Measurements from ENCODE around the gene ISOC2.

ISOC2 gene

DNA sequence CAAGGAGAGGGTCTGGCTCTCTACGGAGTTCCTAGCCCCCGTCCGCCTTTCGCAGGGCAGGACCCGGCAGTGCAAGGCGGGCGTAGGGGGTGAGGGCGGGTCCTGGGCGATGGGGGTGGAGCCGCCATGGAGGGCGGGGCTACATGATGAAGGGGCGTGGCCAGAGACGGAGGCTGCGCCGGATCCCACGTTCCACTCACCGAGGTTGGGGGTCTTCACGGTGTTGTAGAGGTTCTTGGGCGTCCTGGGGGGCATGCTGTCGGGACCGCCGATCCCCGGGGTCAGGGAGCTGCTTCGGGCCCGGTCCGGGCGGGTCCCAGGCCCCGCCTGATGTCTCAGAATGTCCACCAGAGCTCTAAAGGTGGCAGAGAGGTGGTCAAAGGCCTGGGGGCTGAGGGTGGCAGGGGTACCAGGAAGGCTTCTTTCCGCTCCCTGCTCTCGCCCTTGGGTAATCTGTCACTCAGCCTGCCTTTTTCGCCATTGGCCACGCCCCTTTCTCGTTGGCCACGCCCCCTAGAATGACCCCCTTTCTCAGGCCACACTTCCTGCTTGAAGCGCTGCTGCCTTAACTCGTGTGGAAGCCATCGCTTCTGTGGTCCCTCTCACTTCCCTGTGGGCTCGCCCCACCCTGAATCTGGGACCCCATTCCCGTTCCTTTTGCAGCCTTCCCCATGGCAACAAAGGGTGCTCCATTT lies 20.9 kb downstream of the ISOC2 start:
- Histone ChIP-seq H3K27me3 (ENCODE audit: insufficient read depth, low read length, poor library complexity, severe bottlenecking) (no peaks in the 10 kb centered on the region), H3K9ac (ENCODE audit: low read depth, low read length, poor library complexity, severe bottlenecking) (no peak overlapping the region), H3K79me2 (ENCODE audit: insufficient read depth, low read length) (no peaks in the 10 kb centered on the region), H3K4me2 (ENCODE audit: low read depth, low read length, poor library complexity, severe bottlenecking) (no peak overlapping the region), H3K9me2 (replicated peaks; ENCODE audit: low read depth, low read length) (no peaks in the 10 kb centered on the region), H3K36me3 (ENCODE audit: insufficient read depth, low read length) (no peaks in the 10 kb centered on the region), H2AFZ (ENCODE audit: low read length) (no peak overlapping the region), H3K4me3 (ENCODE audit: low read length, poor library complexity, severe bottlenecking) (no peak overlapping the region), H3K4me1 (ENCODE audit: insufficient read depth, low read length, poor library complexity, severe bottlenecking) (no peaks in the 10 kb centered on the region), H4K20me1 (ENCODE audit: insufficient read depth, low read length, poor library complexity, severe bottlenecking) (no peaks in the 10 kb centered on the region), H3F3A (ENCODE audit: low read depth) (no peaks in the 10 kb centered on the region), H3K9me3 (ENCODE audit: insufficient read depth, low read depth, low read length) (no peaks in the 10 kb centered on the region)
- no peak for TF ChIP-seq EZH2phosphoT487 (IDR thresholded peaks at IDR 0.05; ENCODE audit: borderline replicate concordance)

DNA sequence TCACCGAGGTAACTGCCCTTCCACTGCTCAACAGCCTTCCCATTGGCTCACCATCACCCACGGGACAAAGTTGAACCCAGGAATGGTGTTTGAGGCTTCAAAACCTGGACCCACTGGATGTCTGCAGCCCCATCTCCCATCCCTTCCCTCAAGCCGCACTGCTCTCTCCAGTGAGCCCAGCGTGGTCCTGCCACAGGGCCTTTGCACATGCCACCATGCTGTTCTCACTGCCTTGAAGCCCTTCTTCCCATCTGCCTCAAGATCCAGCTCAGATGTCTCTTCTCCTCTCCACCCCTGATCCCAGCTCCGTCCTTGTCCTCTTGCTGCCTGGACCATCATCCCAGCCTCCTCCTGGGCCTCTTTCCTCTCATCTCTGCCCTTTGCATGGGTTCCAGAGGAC lies 22.4 kb downstream of the ISOC2 start:
- Histone ChIP-seq H3K4me1 (ENCODE audit: insufficient read depth, low read length, poor library complexity, severe bottlenecking) (no peaks in the 10 kb centered on the region), H3K36me3 (ENCODE audit: insufficient read depth, low read length) (no peaks in the 10 kb centered on the region), H3K27me3 (ENCODE audit: insufficient read depth, low read length, poor library complexity, severe bottlenecking) (no peaks in the 10 kb centered on the region), H2AFZ (ENCODE audit: low read length) (no peak overlapping the region), H3K9me3 (ENCODE audit: insufficient read depth, low read depth, low read length) (no peaks in the 10 kb centered on the region), H4K20me1 (ENCODE audit: insufficient read depth, low read length, poor library complexity, severe bottlenecking) (no peaks in the 10 kb centered on the region), H3F3A (ENCODE audit: low read depth) (no peaks in the 10 kb centered on the region), H3K9ac (ENCODE audit: low read depth, low read length, poor library complexity, severe bottlenecking) (no peak overlapping the region), H3K9me2 (replicated peaks; ENCODE audit: low read depth, low read length) (no peaks in the 10 kb centered on the region), H3K79me2 (ENCODE audit: insufficient read depth, low read length) (no peaks in the 10 kb centered on the region), H3K4me2 (ENCODE audit: low read depth, low read length, poor library complexity, severe bottlenecking) (no peak overlapping the region), H3K4me3 (ENCODE audit: low read length, poor library complexity, severe bottlenecking) (no peak overlapping the region)
- TF ChIP-seq, protein P1, sequence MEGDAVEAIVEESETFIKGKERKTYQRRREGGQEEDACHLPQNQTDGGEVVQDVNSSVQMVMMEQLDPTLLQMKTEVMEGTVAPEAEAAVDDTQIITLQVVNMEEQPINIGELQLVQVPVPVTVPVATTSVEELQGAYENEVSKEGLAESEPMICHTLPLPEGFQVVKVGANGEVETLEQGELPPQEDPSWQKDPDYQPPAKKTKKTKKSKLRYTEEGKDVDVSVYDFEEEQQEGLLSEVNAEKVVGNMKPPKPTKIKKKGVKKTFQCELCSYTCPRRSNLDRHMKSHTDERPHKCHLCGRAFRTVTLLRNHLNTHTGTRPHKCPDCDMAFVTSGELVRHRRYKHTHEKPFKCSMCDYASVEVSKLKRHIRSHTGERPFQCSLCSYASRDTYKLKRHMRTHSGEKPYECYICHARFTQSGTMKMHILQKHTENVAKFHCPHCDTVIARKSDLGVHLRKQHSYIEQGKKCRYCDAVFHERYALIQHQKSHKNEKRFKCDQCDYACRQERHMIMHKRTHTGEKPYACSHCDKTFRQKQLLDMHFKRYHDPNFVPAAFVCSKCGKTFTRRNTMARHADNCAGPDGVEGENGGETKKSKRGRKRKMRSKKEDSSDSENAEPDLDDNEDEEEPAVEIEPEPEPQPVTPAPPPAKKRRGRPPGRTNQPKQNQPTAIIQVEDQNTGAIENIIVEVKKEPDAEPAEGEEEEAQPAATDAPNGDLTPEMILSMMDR (conservative IDR thresholded peaks at IDR 0.05; ENCODE audit: low read length) = no peak
- no peak for TF ChIP-seq EZH2phosphoT487 (IDR thresholded peaks at IDR 0.05; ENCODE audit: borderline replicate concordance)

DNA sequence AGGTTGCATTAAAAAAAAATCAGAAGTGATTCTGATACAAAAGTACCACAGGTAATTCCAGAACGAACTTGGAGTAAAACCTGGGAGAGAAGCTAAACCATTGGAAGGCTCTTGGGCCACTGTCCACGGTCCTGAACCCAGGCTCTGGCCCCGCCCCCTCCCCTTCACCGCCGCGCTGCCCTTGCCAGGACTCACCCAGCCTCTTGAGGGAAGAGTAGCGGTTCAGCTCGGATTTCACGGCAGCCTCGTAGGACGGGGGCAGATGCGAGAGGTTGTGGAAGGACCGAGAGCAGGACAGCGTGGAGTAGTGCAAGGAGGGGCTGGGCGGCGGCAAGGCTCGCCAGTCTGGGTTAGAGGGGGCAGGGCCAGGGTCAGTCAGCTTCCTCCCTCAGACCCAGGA lies 24.0 kb downstream of the ISOC2 start:
- Histone ChIP-seq H4K20me1 (ENCODE audit: insufficient read depth, low read length, poor library complexity, severe bottlenecking) (no peaks in the 10 kb centered on the region), H3K36me3 (ENCODE audit: insufficient read depth, low read length) (no peaks in the 10 kb centered on the region), H2AFZ (ENCODE audit: low read length) (no peak overlapping the region), H3K9me2 (replicated peaks; ENCODE audit: low read depth, low read length) (no peaks in the 10 kb centered on the region), H3F3A (ENCODE audit: low read depth) (no peaks in the 10 kb centered on the region), H3K4me1 (ENCODE audit: insufficient read depth, low read length, poor library complexity, severe bottlenecking) (no peaks in the 10 kb centered on the region), H3K9ac (ENCODE audit: low read depth, low read length, poor library complexity, severe bottlenecking) (no peak overlapping the region), H3K27me3 (ENCODE audit: insufficient read depth, low read length, poor library complexity, severe bottlenecking) (no peaks in the 10 kb centered on the region), H3K4me2 (ENCODE audit: low read depth, low read length, poor library complexity, severe bottlenecking) (no peak overlapping the region), H3K79me2 (ENCODE audit: insufficient read depth, low read length) (no peaks in the 10 kb centered on the region), H3K9me3 (ENCODE audit: insufficient read depth, low read depth, low read length) (no peaks in the 10 kb centered on the region), H3K4me3 (ENCODE audit: low read length, poor library complexity, severe bottlenecking) (no peak overlapping the region)
- TF ChIP-seq, protein P1 (conservative IDR thresholded peaks at IDR 0.05; ENCODE audit: low read length) = no peak
- TF ChIP-seq EZH2phosphoT487 (IDR thresholded peaks at IDR 0.05; ENCODE audit: borderline replicate concordance) = no peak

- Histone ChIP-seq H3K4me3 (ENCODE audit: low read length, poor library complexity, severe bottlenecking) (no peak overlapping the region), H3F3A (ENCODE audit: low read depth) (no peaks in the 10 kb centered on the region), H3K79me2 (ENCODE audit: insufficient read depth, low read length) (no peaks in the 10 kb centered on the region), H3K36me3 (ENCODE audit: insufficient read depth, low read length) (no peaks in the 10 kb centered on the region), H3K9me3 (ENCODE audit: insufficient read depth, low read depth, low read length) (no peaks in the 10 kb centered on the region), H3K4me2 (ENCODE audit: low read depth, low read length, poor library complexity, severe bottlenecking) (no peak overlapping the region), H3K27me3 (ENCODE audit: insufficient read depth, low read length, poor library complexity, severe bottlenecking) (no peaks in the 10 kb centered on the region), H3K9ac (ENCODE audit: low read depth, low read length, poor library complexity, severe bottlenecking) (no peak overlapping the region), H3K9me2 (replicated peaks; ENCODE audit: low read depth, low read length) (no peaks in the 10 kb centered on the region), H4K20me1 (ENCODE audit: insufficient read depth, low read length, poor library complexity, severe bottlenecking) (no peaks in the 10 kb centered on the region), H3K4me1 (ENCODE audit: insufficient read depth, low read length, poor library complexity, severe bottlenecking) (no peaks in the 10 kb centered on the region), H2AFZ (ENCODE audit: low read length) (no peak overlapping the region)
- TF ChIP-seq, protein P1 (conservative IDR thresholded peaks at IDR 0.05; ENCODE audit: low read length) = no peak
- TF ChIP-seq EZH2phosphoT487 (IDR thresholded peaks at IDR 0.05; ENCODE audit: borderline replicate concordance) = no peak
Observed at GRCh38 chr19:55436847-55437246, 24.6 kb downstream of the ISOC2 start.
